ENCODE measurements around the gene FSD1L.

- TF ChIP-seq CTCF (IDR thresholded peaks at IDR 0.05) (no peak), POLR2A (IDR thresholded peaks at IDR 0.05) (no peak)
Measured at GRCh38 chr9:105437704-105438103, 10.1 kb upstream of the FSD1L start.
